Vagina (tissue), 2 donors: ENCODE measurements around the gene RAB3GAP1. TPM values are rescaled to one million over a fixed set of nuclear protein-coding genes. Genes with fewer than 3 reads are reported as not detected.
"Not testable (repeated sequence)": the region's sequence is repeated elsewhere in the genome, so short reads cannot be mapped to it uniquely, and the experiment has no call there.

Source experiments
- DNase-seq, 2 donors: peaks; one replicate each; pipeline ENCODE4 v3.0.0-alpha.2; 2017; ENCODE audit errors: extremely low spot score in 2 of 2
- H3K27ac ChIP-seq: fragments of 200-600 bp; sonication (generic); one replicate; pipeline ENCODE4 v1.5.1; 2019
- H3K27me3 ChIP-seq: fragments of 200-600 bp; sonication (generic); one replicate; pipeline ENCODE4 v1.5.1; 2019
- H3K36me3 ChIP-seq, 2 donors: fragments of 200-600 bp; sonication (generic); one replicate each; pipeline ENCODE4 v1.5.1; 2017 to 2019
- H3K4me1 ChIP-seq: fragments of 200-600 bp; sonication (generic); one replicate; pipeline ENCODE4 v1.5.1; 2019
- H3K4me3 ChIP-seq, 2 donors: fragments of 200-600 bp; sonication (generic); 1 replicate in 1 of 2; 2 replicates in 1 of 2; pipeline ENCODE4 v1.5.1; 2016 to 2019
- H3K9me3 ChIP-seq: fragments of 200-600 bp; sonication (generic); one replicate; pipeline ENCODE4 v1.5.1; 2019
- CTCF ChIP-seq, 3 experiments: fragments of 450-650 bp in 2 of 3; fragments of 200-600 bp in 1 of 3; sonication (generic) in 1 of 3; IDR thresholded peaks; one replicate each; pipeline ENCODE4 v1.5.1; 2017 to 2019; ENCODE audit warnings: antibody characterized with exemption in 3 of 3, mild to moderate bottlenecking in 2 of 3, moderate library complexity in 2 of 3
- POLR2A ChIP-seq, 2 donors: fragments of 450-650 bp; IDR thresholded peaks; one replicate each; pipeline ENCODE4 v1.6.1; 2017; ENCODE audit warnings: antibody characterized with exemption in 2 of 2, mild to moderate bottlenecking in 2 of 2, moderate library complexity in 2 of 2
- POLR2AphosphoS5 ChIP-seq, 2 donors: sonication (generic); formaldehyde crosslinking; IDR thresholded peaks; one replicate each; pipeline ENCODE4 v1.9.0; 2017; ENCODE audit warnings: antibody characterized with exemption in 2 of 2, mild to moderate bottlenecking in 2 of 2, low read depth in 1 of 2; ENCODE audit not compliant: insufficient read depth in 1 of 2
- intact Hi-C: fragments of 100-400 bp; cut with DNase I; formaldehyde crosslinking; loops from one replicate; pipeline ENCODE4 v1.15.1; 2023
- total RNA-seq: library from RNA; depleted of rRNA; stranded (reverse); fragments of >200 nt; gene quantifications from one replicate; pipeline ENCODE4 v1.2.3, GENCODE V29; 2016

Gene RAB3GAP1
- total RNA-seq, 1 donor from 2014 or later, result 44.9 TPM

GRCh38 chr2:135096665-135097446 is 44.8 kb downstream of the RAB3GAP1 start:
- Histone ChIP-seq H3K36me3 (peaks cover 0 to 28% of the 10 kb centered on the region in 2 donors), H3K4me3 (no peak overlapping the region), H3K27ac (no peak overlapping the region), H3K27me3 (no peaks in the 10 kb centered on the region), H3K4me1 (peaks cover 12% of the 10 kb centered on the region), H3K9me3 (no peaks in the 10 kb centered on the region)
- TF ChIP-seq CTCF (IDR thresholded peaks at IDR 0.05), result no peak
- no peak for TF ChIP-seq POLR2A (IDR thresholded peaks at IDR 0.05)
- TF ChIP-seq POLR2AphosphoS5 (IDR thresholded peaks at IDR 0.05; ENCODE audit: insufficient read depth in 1 of 2, low read depth in 1 of 2), result no peak
- intact Hi-C loops, result no loop called here
- DNase-seq, result no peak

- no peak for DNase-seq
- no peak overlapping the region for H3K27ac ChIP-seq
- H3K4me3 ChIP-seq, result no peak overlapping the region
- H3K27me3 ChIP-seq, result no peaks in the 10 kb centered on the region
- no peaks in the 10 kb centered on the region for H3K9me3 ChIP-seq
- TF ChIP-seq POLR2AphosphoS5 (IDR thresholded peaks at IDR 0.05; ENCODE audit: insufficient read depth in 1 of 2, low read depth in 1 of 2) (no peak), POLR2A (IDR thresholded peaks at IDR 0.05) (no peak), CTCF (IDR thresholded peaks at IDR 0.05) (no peak)
- intact Hi-C loops, result no loop called here
- H3K36me3 ChIP-seq, result peaks cover 0 to 28% of the 10 kb centered on the region in 2 donors
- H3K4me1 ChIP-seq, result peaks cover 12% of the 10 kb centered on the region
Observed at GRCh38 chr2:135097532-135098231, 45.6 kb downstream of the RAB3GAP1 start.

- intact Hi-C loops, result no loop called here
- Histone ChIP-seq H3K4me1 (peaks cover 12% of the 10 kb centered on the region), H3K9me3 (no peaks in the 10 kb centered on the region), H3K27me3 (no peaks in the 10 kb centered on the region), H3K36me3 (peaks cover 0 to 12% of the 10 kb centered on the region in 2 donors), H3K4me3 (no peak overlapping the region), H3K27ac (peak overlapping the region; percentile 12)
- TF ChIP-seq POLR2A (IDR thresholded peaks at IDR 0.05), result no peak
- TF ChIP-seq POLR2AphosphoS5 (IDR thresholded peaks at IDR 0.05; ENCODE audit: insufficient read depth in 1 of 2, low read depth in 1 of 2), result no peak
- TF ChIP-seq CTCF (IDR thresholded peaks at IDR 0.05), result no peak
- DNase-seq, result no peak
Observed at GRCh38 chr2:135099802-135100483, 47.9 kb downstream of the RAB3GAP1 start.

- DNase-seq, result no peak
- Histone ChIP-seq H3K4me3 (no peak overlapping the region), H3K9me3 (no peaks in the 10 kb centered on the region), H3K27me3 (no peaks in the 10 kb centered on the region), H3K4me1 (peaks cover 12% of the 10 kb centered on the region), H3K27ac (no peak overlapping the region), H3K36me3 (peaks cover 0 to 4% of the 10 kb centered on the region in 2 donors)
- TF ChIP-seq POLR2AphosphoS5 (IDR thresholded peaks at IDR 0.05; ENCODE audit: insufficient read depth in 1 of 2, low read depth in 1 of 2) (no peak), CTCF (IDR thresholded peaks at IDR 0.05) (no peak), POLR2A (IDR thresholded peaks at IDR 0.05) (no peak)
- intact Hi-C loops, result no loop called here
Observed at GRCh38 chr2:135103843-135104242, 51.8 kb downstream of the RAB3GAP1 start.

GRCh38 chr2:135105513-135106316 is 53.6 kb downstream of the RAB3GAP1 start:
- H3K27ac ChIP-seq, H3K4me3 ChIP-seq, H3K4me1 ChIP-seq, H3K9me3 ChIP-seq, DNase-seq, H3K36me3 ChIP-seq, intact Hi-C loops, H3K27me3 ChIP-seq: not testable (repeated sequence)
